ENCODE results near the gene XKR7.
"Not testable (repeated sequence)": the region's sequence is repeated elsewhere in the genome, so short reads cannot be mapped to it uniquely, and the experiment has no call there.

DNA sequence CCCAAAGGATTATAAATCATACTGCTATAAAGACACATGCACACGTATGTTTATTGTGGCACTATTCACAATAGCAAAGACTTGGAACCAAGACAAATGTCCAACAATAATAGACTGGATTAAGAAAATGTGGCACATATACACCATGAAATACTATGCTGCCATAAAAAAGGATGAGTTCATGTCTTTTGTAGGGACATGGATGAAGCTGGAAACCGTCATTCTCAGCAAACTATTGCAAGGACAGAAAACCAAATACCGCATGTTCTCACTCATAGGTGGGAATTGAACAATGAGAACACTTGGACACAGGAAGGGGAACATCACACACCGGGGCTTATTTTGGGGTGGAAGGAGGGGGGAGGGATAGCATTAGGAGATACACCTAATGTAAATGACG is 46.5 kb upstream of the XKR7 start:
- TF ChIP-seq, protein P1, sequence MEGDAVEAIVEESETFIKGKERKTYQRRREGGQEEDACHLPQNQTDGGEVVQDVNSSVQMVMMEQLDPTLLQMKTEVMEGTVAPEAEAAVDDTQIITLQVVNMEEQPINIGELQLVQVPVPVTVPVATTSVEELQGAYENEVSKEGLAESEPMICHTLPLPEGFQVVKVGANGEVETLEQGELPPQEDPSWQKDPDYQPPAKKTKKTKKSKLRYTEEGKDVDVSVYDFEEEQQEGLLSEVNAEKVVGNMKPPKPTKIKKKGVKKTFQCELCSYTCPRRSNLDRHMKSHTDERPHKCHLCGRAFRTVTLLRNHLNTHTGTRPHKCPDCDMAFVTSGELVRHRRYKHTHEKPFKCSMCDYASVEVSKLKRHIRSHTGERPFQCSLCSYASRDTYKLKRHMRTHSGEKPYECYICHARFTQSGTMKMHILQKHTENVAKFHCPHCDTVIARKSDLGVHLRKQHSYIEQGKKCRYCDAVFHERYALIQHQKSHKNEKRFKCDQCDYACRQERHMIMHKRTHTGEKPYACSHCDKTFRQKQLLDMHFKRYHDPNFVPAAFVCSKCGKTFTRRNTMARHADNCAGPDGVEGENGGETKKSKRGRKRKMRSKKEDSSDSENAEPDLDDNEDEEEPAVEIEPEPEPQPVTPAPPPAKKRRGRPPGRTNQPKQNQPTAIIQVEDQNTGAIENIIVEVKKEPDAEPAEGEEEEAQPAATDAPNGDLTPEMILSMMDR (IDR thresholded peaks at IDR 0.05) = not testable (repeated sequence)
- TF ChIP-seq EP300 (IDR thresholded peaks at IDR 0.05; ENCODE audit: low read depth); POLR2AphosphoS5 (IDR thresholded peaks at IDR 0.05); POLR2A (IDR thresholded peaks at IDR 0.05): not testable (repeated sequence)

Data from transverse colon (tissue), 4 donors.